Thoracic aorta (tissue), 2 donors: ENCODE measurements around the gene HELZ. TPM values are rescaled to one million over a fixed set of nuclear protein-coding genes. Genes with fewer than 3 reads are reported as not detected.

Experiments
- ATAC-seq: fragments of 150-250 bp; one replicate; pipeline ENCODE4 v1.8.0; 2017; ENCODE audit warnings: low read depth; ENCODE audit not compliant: insufficient number of reproducible peaks, low FRiP score
- DNase-seq: peaks from one replicate; pipeline ENCODE4 v3.0.0-alpha.2; 2020; ENCODE audit warnings: low spot score
- H3K27ac ChIP-seq, 2 donors: fragments of 200-600 bp; sonication (generic); 1 replicate in 1 of 2; 2 replicates in 1 of 2; pipeline ENCODE4 v1.5.1; 2016; ENCODE audit warnings: mild to moderate bottlenecking in 2 of 2, moderate library complexity in 2 of 2
- H3K27me3 ChIP-seq: fragments of 200-600 bp; sonication (generic); replicated peaks from 2 replicates; pipeline ENCODE4 v1.6.0; 2016; ENCODE audit warnings: mild to moderate bottlenecking; ENCODE audit not compliant: insufficient read depth
- H3K36me3 ChIP-seq: fragments of 200-600 bp; sonication (generic); one replicate; pipeline ENCODE4 v1.5.1; 2016
- H3K4me1 ChIP-seq, 2 donors: fragments of 200-600 bp; sonication (generic); 1 replicate in 1 of 2; 2 replicates in 1 of 2; pipeline versions ENCODE4 v1.5.1 to v1.6.0; 2016; ENCODE audit warnings: low read depth in 2 of 2, mild to moderate bottlenecking in 1 of 2; ENCODE audit not compliant: control insufficient read depth in 1 of 2
- H3K4me3 ChIP-seq: fragments of 200-600 bp; sonication (generic); 2 replicates; pipeline ENCODE4 v1.5.1; 2016; ENCODE audit warnings: mild to moderate bottlenecking
- H3K9me3 ChIP-seq: fragments of 200-600 bp; sonication (generic); 2 replicates; pipeline ENCODE4 v1.5.1; 2016
- CTCF ChIP-seq: fragments of 200-600 bp; sonication (generic); IDR thresholded peaks from one replicate; pipeline ENCODE4 v1.5.1; 2019; ENCODE audit warnings: antibody characterized with exemption
- total RNA-seq, 2 donors: library from RNA; depleted of rRNA; stranded (reverse); fragments of >200 nt; gene quantifications; one replicate each; pipeline versions ENCODE4 v1.1.0 to v1.2.3, GENCODE V29; 2016

Gene HELZ
- total RNA-seq, 2 donors from 2014 or later = 47.8 to 58.4 TPM

GRCh38 chr17:67187927-67188326, 57.1 kb downstream of the HELZ start:
- no peak for TF ChIP-seq CTCF
- H3K27me3 ChIP-seq = no peaks in the 10 kb centered on the region
- peaks cover 18% of the 10 kb centered on the region for H3K36me3 ChIP-seq
- no peak overlapping the region for H3K4me3 ChIP-seq
- no peak for DNase-seq
- no peaks in the 10 kb centered on the region for H3K9me3 ChIP-seq
- H3K4me1 ChIP-seq = no peaks in the 10 kb centered on the region
- ATAC-seq = no peak
- no peak overlapping the region for H3K27ac ChIP-seq

GRCh38 chr17:67186782-67187181, 58.2 kb downstream of the HELZ start:
- peaks cover 18% of the 10 kb centered on the region for H3K36me3 ChIP-seq
- no peak overlapping the region for H3K27ac ChIP-seq
- no peaks in the 10 kb centered on the region for H3K9me3 ChIP-seq
- ATAC-seq (no peak), DNase-seq (no peak)
- no peak for TF ChIP-seq CTCF
- H3K27me3 ChIP-seq = no peaks in the 10 kb centered on the region
- no peak overlapping the region for H3K4me3 ChIP-seq
- H3K4me1 ChIP-seq = no peaks in the 10 kb centered on the region

GRCh38 chr17:67183531-67183930, 61.5 kb downstream of the HELZ start:
- no peak for TF ChIP-seq CTCF
- ATAC-seq (no peak), DNase-seq (no peak)
- Histone ChIP-seq H3K4me3 (no peak overlapping the region), H3K4me1 (no peaks in the 10 kb centered on the region), H3K9me3 (no peaks in the 10 kb centered on the region), H3K27ac (no peak overlapping the region), H3K36me3 (peaks cover 7% of the 10 kb centered on the region), H3K27me3 (no peaks in the 10 kb centered on the region)

- DNase-seq = no peak
- Histone ChIP-seq H3K4me3 (no peak overlapping the region), H3K9me3 (no peaks in the 10 kb centered on the region), H3K4me1 (no peaks in the 10 kb centered on the region), H3K36me3 (peaks cover 3% of the 10 kb centered on the region), H3K27me3 (no peaks in the 10 kb centered on the region), H3K27ac (no peak overlapping the region)
- no peak for ATAC-seq
- no peak for TF ChIP-seq CTCF
These were observed 63.2 kb downstream of the HELZ start for GRCh38 chr17:67181825-67182224.

GRCh38 chr17:67180275-67180674, 64.7 kb downstream of the HELZ start:
- peaks cover 3% of the 10 kb centered on the region for H3K36me3 ChIP-seq
- ATAC-seq (no peak), DNase-seq (no peak)
- H3K27me3 ChIP-seq = no peaks in the 10 kb centered on the region
- H3K4me1 ChIP-seq = no peaks in the 10 kb centered on the region
- no peaks in the 10 kb centered on the region for H3K9me3 ChIP-seq
- no peak overlapping the region for H3K4me3 ChIP-seq
- TF ChIP-seq CTCF = no peak
- no peak overlapping the region for H3K27ac ChIP-seq
